Right atrium auricular region (tissue), 2 donors: ENCODE measurements around the gene KDM6B. TPM values are rescaled to one million over a fixed set of nuclear protein-coding genes. Genes with fewer than 3 reads are reported as not detected.

Experiments
- DNase-seq: peaks from one replicate; pipeline ENCODE4 v3.0.0-alpha.2; 2019; ENCODE audit warnings: low spot score
- H3K27ac ChIP-seq, 2 donors: fragments of 200-600 bp; sonication (generic); 1 replicate in 1 of 2; 2 replicates in 1 of 2; pipeline ENCODE4 v1.5.1; 2016 to 2019
- H3K27me3 ChIP-seq, 2 donors: fragments of 200-600 bp; sonication (generic); one replicate each; pipeline versions ENCODE4 v1.5.1 to v1.6.0; 2017 to 2019
- H3K36me3 ChIP-seq: fragments of 200-600 bp; sonication (generic); one replicate; pipeline ENCODE4 v1.5.1; 2016
- H3K4me1 ChIP-seq, 2 donors: fragments of 200-600 bp; sonication (generic); one replicate each; pipeline versions ENCODE4 v1.5.1 to v1.6.0; 2017 to 2019
- H3K4me3 ChIP-seq, 2 donors: fragments of 200-600 bp; sonication (generic); 1 replicate in 1 of 2; 2 replicates in 1 of 2; pipeline ENCODE4 v1.5.1; 2017 to 2019; ENCODE audit warnings: mild to moderate bottlenecking in 1 of 2, moderate library complexity in 1 of 2
- H3K9me3 ChIP-seq, 2 donors: fragments of 200-600 bp; sonication (generic); one replicate each; pipeline ENCODE4 v1.5.1; 2019
- CTCF ChIP-seq, 2 donors: fragments of 200-600 bp; sonication (generic); IDR thresholded peaks; one replicate each; pipeline ENCODE4 v1.5.1; 2019; ENCODE audit warnings: antibody characterized with exemption in 2 of 2
- total RNA-seq, 2 donors: library from RNA; depleted of rRNA; stranded (reverse); fragments of >200 nt; gene quantifications; one replicate each; pipeline ENCODE4 v1.1.0, GENCODE V29; 2016

KDM6B gene
- total RNA-seq, 2 donors from 2014 or later: 11.0 to 11.1 TPM

- no peak for DNase-seq
- Histone ChIP-seq H3K4me1 (peaks cover 0 to 66% of the 10 kb centered on the region in 2 donors), H3K4me3 (peak overlapping the region in 1 of 2 donors; percentile 73), H3K27me3 (no peaks in the 10 kb centered on the region), H3K27ac (peak overlapping the region; percentile 98 to 100), H3K36me3 (no peaks in the 10 kb centered on the region), H3K9me3 (no peaks in the 10 kb centered on the region)
- no peak for TF ChIP-seq CTCF (IDR thresholded peaks at IDR 0.05)
These were observed 6.9 kb downstream of the KDM6B start for GRCh38 chr17:7840875-7841274.

GRCh38 chr17:7841396-7841914 is 7.4 kb downstream of the KDM6B start:
- peak in 1 of 2 donors; percentile 70 for TF ChIP-seq CTCF (IDR thresholded peaks at IDR 0.05)
- peak overlapping the region; percentile 98 to 100 for H3K27ac ChIP-seq
- no peaks in the 10 kb centered on the region for H3K27me3 ChIP-seq
- no peaks in the 10 kb centered on the region for H3K9me3 ChIP-seq
- no peaks in the 10 kb centered on the region for H3K36me3 ChIP-seq
- H3K4me3 ChIP-seq: peak overlapping the region; percentile 56 to 73
- H3K4me1 ChIP-seq: peaks cover 0 to 64% of the 10 kb centered on the region in 2 donors
- DNase-seq: peak; percentile 97

- peak overlapping the region; percentile 98 to 100 for H3K27ac ChIP-seq
- no peaks in the 10 kb centered on the region for H3K27me3 ChIP-seq
- no peaks in the 10 kb centered on the region for H3K9me3 ChIP-seq
- H3K4me1 ChIP-seq: peaks cover 0 to 59% of the 10 kb centered on the region in 2 donors
- TF ChIP-seq CTCF (IDR thresholded peaks at IDR 0.05): no peak
- H3K36me3 ChIP-seq: peaks cover 2% of the 10 kb centered on the region
- H3K4me3 ChIP-seq: peak overlapping the region; percentile 56 to 73
- DNase-seq: peak; percentile 93
These were observed 7.9 kb downstream of the KDM6B start for GRCh38 chr17:7841915-7842379.

- Histone ChIP-seq H3K4me3 (peak overlapping the region; percentile 56 to 73), H3K9me3 (no peaks in the 10 kb centered on the region), H3K27me3 (no peaks in the 10 kb centered on the region), H3K36me3 (peaks cover 9% of the 10 kb centered on the region), H3K4me1 (peaks cover 0 to 53% of the 10 kb centered on the region in 2 donors), H3K27ac (peak overlapping the region; percentile 98 to 100)
- TF ChIP-seq CTCF (IDR thresholded peaks at IDR 0.05): no peak
- DNase-seq: peak; percentile 92
These were observed 8.6 kb downstream of the KDM6B start for GRCh38 chr17:7842380-7843256.

- H3K27ac ChIP-seq: peak overlapping the region; percentile 98 to 100
- peaks cover 15% of the 10 kb centered on the region for H3K36me3 ChIP-seq
- H3K9me3 ChIP-seq: no peaks in the 10 kb centered on the region
- no peak for TF ChIP-seq CTCF (IDR thresholded peaks at IDR 0.05)
- no peaks in the 10 kb centered on the region for H3K27me3 ChIP-seq
- peak overlapping the region; percentile 56 to 73 for H3K4me3 ChIP-seq
- DNase-seq: no peak
- H3K4me1 ChIP-seq: peaks cover 0 to 47% of the 10 kb centered on the region in 2 donors
These were observed 9.2 kb downstream of the KDM6B start for GRCh38 chr17:7843257-7843535.
